B cell (primary cell): ENCODE measurements around the gene IMMP2L. TPM values are rescaled to one million over a fixed set of nuclear protein-coding genes. Genes with fewer than 3 reads are reported as not detected.

Experiments
- ATAC-seq: fragments of 200-7000 bp; cut with Tn5 transposase; one replicate; pipeline ENCODE4 v1.10.0; 2021; ENCODE audit warnings: low read depth, mild to moderate bottlenecking, moderate number of reproducible peaks, moderate library complexity
- CTCF ChIA-PET: fragments of 350-600 bp; sonication (Branson Sonifier 250); formaldehyde crosslinking; loops from one replicate; lab custom pipeline; 2021; ENCODE audit warnings: antibody characterized with exemption, inconsistent platforms; lab: Charles Lee
- POLR2A ChIA-PET: fragments of 350-600 bp; sonication (Branson Sonifier 250); formaldehyde crosslinking; loops from one replicate; lab custom pipeline; 2021; ENCODE audit warnings: antibody characterized with exemption; lab: Charles Lee
- DNase-seq: peaks from one replicate; pipeline ENCODE4 v3.0.0; 2013
- H2AFZ ChIP-seq: 2 replicates; pipeline ENCODE4 v1.6.1; 2012; ENCODE audit warnings: mild to moderate bottlenecking, low read depth, low read length; ENCODE audit not compliant: insufficient read depth, poor library complexity, severe bottlenecking
- H3K27ac ChIP-seq, 2 donors: 1 replicate in 1 of 2; 2 replicates in 1 of 2; pipeline ENCODE4 v1.5.1; 2012 to 2013; ENCODE audit warnings: low read length in 2 of 2, mild to moderate bottlenecking in 2 of 2, moderate library complexity in 1 of 2
- H3K27me3 ChIP-seq, 4 experiments: fragments of 200-600 bp in 1 of 4; sonication (generic) in 1 of 4; replicated peaks in 1 of 4; 1 replicate in 2 of 4; 2 replicates in 2 of 4; pipeline versions ENCODE4 v1.6.1 to v1.7.0; 2013 to 2016; ENCODE audit warnings: low read length in 3 of 4, mild to moderate bottlenecking in 2 of 4, mixed read lengths in 1 of 4, moderate library complexity in 1 of 4; ENCODE audit not compliant: insufficient read depth in 4 of 4, control insufficient read depth in 3 of 4; ENCODE audit errors: control extremely low read depth in 1 of 4
- H3K36me3 ChIP-seq, 2 experiments: replicated peaks in 1 of 2; 1 replicate in 1 of 2; 2 replicates in 1 of 2; pipeline versions ENCODE4 v1.6.1 to v1.7.1; 2013; ENCODE audit warnings: low read length in 1 of 2; ENCODE audit not compliant: insufficient read depth in 2 of 2, control insufficient read depth in 1 of 2; ENCODE audit errors: control extremely low read depth in 1 of 2, extremely low read depth in 1 of 2
- H3K4me1 ChIP-seq, 2 donors: fragments of 200-600 bp in 1 of 2; sonication (generic) in 1 of 2; 1 replicate in 1 of 2; 2 replicates in 1 of 2; pipeline versions ENCODE4 v1.5.1 to v1.6.1; 2013 to 2017; ENCODE audit warnings: low read length in 2 of 2; ENCODE audit not compliant: control insufficient read depth in 2 of 2, insufficient read depth in 2 of 2
- H3K4me2 ChIP-seq: replicated peaks from 2 replicates; pipeline ENCODE3; 2012; ENCODE audit warnings: mild to moderate bottlenecking, low read depth, low read length; ENCODE audit not compliant: poor library complexity, severe bottlenecking
- H3K4me3 ChIP-seq, 5 experiments: fragments of 200-600 bp in 1 of 5; sonication (generic) in 1 of 5; 1 replicate in 3 of 5; 2 replicates in 2 of 5; pipeline versions ENCODE4 v1.5.1 to v1.7.0; 2011 to 2016; ENCODE audit warnings: low read length in 4 of 5, mild to moderate bottlenecking in 4 of 5, low read depth in 2 of 5, control low read depth in 1 of 5, moderate library complexity in 1 of 5; ENCODE audit not compliant: insufficient read depth in 1 of 5; ENCODE audit errors: control extremely low read depth in 1 of 5, extremely low read depth in 1 of 5
- H3K79me2 ChIP-seq: fragments of 200-600 bp; sonication (generic); one replicate; pipeline ENCODE4 v1.6.0; 2016; ENCODE audit warnings: low read length; ENCODE audit not compliant: control insufficient read depth, insufficient read depth
- H3K9ac ChIP-seq: fragments of 200-600 bp; sonication (generic); 2 replicates; pipeline ENCODE4 v1.6.1; 2017; ENCODE audit warnings: mild to moderate bottlenecking, low read length, moderate library complexity
- H3K9me3 ChIP-seq, 3 donors: one replicate each; pipeline versions ENCODE4 v1.6.1 to v1.7.1; 2013; ENCODE audit warnings: low read length in 2 of 3; ENCODE audit not compliant: control insufficient read depth in 2 of 3, insufficient read depth in 1 of 3; ENCODE audit errors: control extremely low read depth in 1 of 3
- H4K20me1 ChIP-seq: 2 replicates; pipeline ENCODE4 v1.6.0; 2012; ENCODE audit warnings: mild to moderate bottlenecking, low read length; ENCODE audit not compliant: insufficient read depth, control insufficient read depth, poor library complexity, severe bottlenecking
- H3K27ac Mint-ChIP-seq: one replicate; pipeline ENCODE4 v1.8.0; 2021; ENCODE audit warnings: mixed read lengths
- H3K27me3 Mint-ChIP-seq: one replicate; pipeline ENCODE4 v1.8.0; 2021; ENCODE audit warnings: mixed read lengths
- H3K4me1 Mint-ChIP-seq: one replicate; pipeline ENCODE4 v1.8.0; 2021; ENCODE audit warnings: mixed read lengths
- H3K4me3 Mint-ChIP-seq: one replicate; pipeline ENCODE4 v1.8.0; 2021; ENCODE audit warnings: mixed read lengths
- H3K9me3 Mint-ChIP-seq: one replicate; pipeline ENCODE4 v1.8.0; 2022; ENCODE audit warnings: mixed read lengths; ENCODE audit not compliant: insufficient read depth
- EZH2 ChIP-seq: IDR thresholded peaks from 2 replicates; pipeline ENCODE4 v1.6.1; 2012; ENCODE audit warnings: borderline replicate concordance, low read depth, mild to moderate bottlenecking, moderate library complexity, low read length; ENCODE audit not compliant: insufficient read depth, poor library complexity, severe bottlenecking
- WGBS: methylation state at CpG from one replicate; pipeline ENCODE4 v1.1.5; 2013; ENCODE audit warnings: missing lambda C conversion rate; ENCODE audit not compliant: insufficient coverage; 5-methylcytosine and 5-hydroxymethylcytosine counted together
- intact Hi-C: fragments of 100-400 bp; cut with micrococcal nuclease; formaldehyde crosslinking; loops from one replicate; pipeline ENCODE4 v1.10.0; 2022
- polyA plus RNA-seq: library from polyadenylated mRNA; depleted of rRNA; stranded (reverse); fragments of >200 nt; gene quantifications from 2 replicates; pipeline ENCODE4 v1.2.3, GENCODE V29; 2012
- total RNA-seq, 2 donors: library from RNA; stranded (reverse); fragments of 120-200 nt in 1 of 2; gene quantifications; 1 replicate in 1 of 2; 2 replicates in 1 of 2; pipeline versions ENCODE4 v1.2.3 to v1.2.4, GENCODE V29; 2013 to 2022
- TF ChIP-seq, protein P1 (sequence below): fragments of 200-600 bp; IDR thresholded peaks from one replicate; pipeline ENCODE4 v1.8.0; 2022; ENCODE audit warnings: antibody characterized with exemption, mild to moderate bottlenecking

IMMP2L gene
- total and polyA plus RNA-seq, 2 donors (not counting 1 experiment from before 2014, with no cell fraction given), result 3.8 to 34.2 TPM

DNA sequence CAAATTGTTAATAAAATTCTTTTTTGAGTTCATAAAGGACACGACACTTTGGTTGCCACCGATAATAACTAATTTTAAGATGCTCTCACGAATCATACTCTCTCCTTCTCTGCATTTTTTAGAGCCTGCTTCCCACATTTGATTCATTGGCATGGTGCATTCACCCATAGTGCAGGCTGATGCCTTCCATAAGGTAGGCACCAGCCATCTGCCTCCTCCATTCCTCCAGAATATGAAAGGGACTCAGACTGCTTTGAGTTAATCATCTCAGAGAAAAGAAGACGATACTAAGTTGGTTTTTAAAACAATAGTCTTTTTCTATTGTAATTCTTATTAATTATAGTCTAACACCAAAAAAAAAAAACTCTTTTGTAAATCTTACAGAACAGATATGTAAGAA is 505.2 kb downstream of the IMMP2L start:
- Histone ChIP-seq H3K9me3 (no peaks in the 10 kb centered on the region), H3K4me2 (no peak overlapping the region), H3K27ac (no peak overlapping the region), H3K9ac (no peak overlapping the region), H3K4me3 (no peak overlapping the region), H3K36me3 (no peaks in the 10 kb centered on the region), H3K4me1 (peaks cover 0 to 4% of the 10 kb centered on the region in 2 donors), H3K79me2 (no peaks in the 10 kb centered on the region), H4K20me1 (no peaks in the 10 kb centered on the region), H3K27me3 (no peaks in the 10 kb centered on the region), H2AFZ (no peak overlapping the region)
- ATAC-seq (no peak), DNase-seq (no peak)
- no peak overlapping the region for H3K4me3 Mint-ChIP-seq
- CTCF ChIA-PET, result no interaction called here
- H3K4me1 Mint-ChIP-seq, result no peaks in the 10 kb centered on the region
- POLR2A ChIA-PET, result no interaction called here
- intact Hi-C loops, result no loop called here
- no peaks in the 10 kb centered on the region for H3K9me3 Mint-ChIP-seq
- H3K27ac Mint-ChIP-seq, result no peak overlapping the region
- WGBS, result 100% methylated on average over 1 of the region's 4 CpGs
- no peaks in the 10 kb centered on the region for H3K27me3 Mint-ChIP-seq
- TF ChIP-seq EZH2, result no peak
- TF ChIP-seq, protein P1, sequence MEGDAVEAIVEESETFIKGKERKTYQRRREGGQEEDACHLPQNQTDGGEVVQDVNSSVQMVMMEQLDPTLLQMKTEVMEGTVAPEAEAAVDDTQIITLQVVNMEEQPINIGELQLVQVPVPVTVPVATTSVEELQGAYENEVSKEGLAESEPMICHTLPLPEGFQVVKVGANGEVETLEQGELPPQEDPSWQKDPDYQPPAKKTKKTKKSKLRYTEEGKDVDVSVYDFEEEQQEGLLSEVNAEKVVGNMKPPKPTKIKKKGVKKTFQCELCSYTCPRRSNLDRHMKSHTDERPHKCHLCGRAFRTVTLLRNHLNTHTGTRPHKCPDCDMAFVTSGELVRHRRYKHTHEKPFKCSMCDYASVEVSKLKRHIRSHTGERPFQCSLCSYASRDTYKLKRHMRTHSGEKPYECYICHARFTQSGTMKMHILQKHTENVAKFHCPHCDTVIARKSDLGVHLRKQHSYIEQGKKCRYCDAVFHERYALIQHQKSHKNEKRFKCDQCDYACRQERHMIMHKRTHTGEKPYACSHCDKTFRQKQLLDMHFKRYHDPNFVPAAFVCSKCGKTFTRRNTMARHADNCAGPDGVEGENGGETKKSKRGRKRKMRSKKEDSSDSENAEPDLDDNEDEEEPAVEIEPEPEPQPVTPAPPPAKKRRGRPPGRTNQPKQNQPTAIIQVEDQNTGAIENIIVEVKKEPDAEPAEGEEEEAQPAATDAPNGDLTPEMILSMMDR, result no peak

DNA sequence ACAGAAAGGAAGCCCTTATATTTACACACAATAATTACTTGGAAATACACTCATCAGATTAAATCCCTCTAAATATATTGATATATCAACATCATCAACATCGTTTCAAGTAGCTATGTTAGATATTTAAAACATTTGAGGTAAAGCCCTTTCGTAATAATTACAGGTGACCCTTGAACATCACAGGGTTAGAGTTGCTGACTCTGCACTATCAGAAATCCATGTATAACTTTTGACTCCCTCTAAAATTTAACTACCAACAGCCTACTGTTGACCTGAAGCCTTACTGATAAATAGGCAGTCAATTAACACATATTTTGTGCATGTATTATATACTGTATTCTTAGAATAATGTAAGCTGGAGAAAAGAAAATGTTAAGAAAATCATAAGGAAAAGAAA is 505.9 kb downstream of the IMMP2L start:
- ATAC-seq (no peak), DNase-seq (no peak)
- no peaks in the 10 kb centered on the region for H3K79me2 ChIP-seq
- no peaks in the 10 kb centered on the region for H4K20me1 ChIP-seq
- H3K9me3 ChIP-seq, result no peaks in the 10 kb centered on the region
- no peak overlapping the region for H3K4me2 ChIP-seq
- ChIA-PET CTCF (no interaction called here), POLR2A (no interaction called here)
- TF ChIP-seq, protein P1, result no peak
- no peak for TF ChIP-seq EZH2
- no peaks in the 10 kb centered on the region for H3K27me3 ChIP-seq
- no peaks in the 10 kb centered on the region for H3K36me3 ChIP-seq
- H3K4me3 ChIP-seq, result no peak overlapping the region
- Mint-ChIP-seq H3K4me1 (no peaks in the 10 kb centered on the region), H3K9me3 (no peaks in the 10 kb centered on the region), H3K27ac (no peak overlapping the region), H3K4me3 (no peak overlapping the region), H3K27me3 (no peaks in the 10 kb centered on the region)
- intact Hi-C loops, result no loop called here
- H3K9ac ChIP-seq, result no peak overlapping the region
- H2AFZ ChIP-seq, result no peak overlapping the region
- no peak overlapping the region for H3K27ac ChIP-seq
- H3K4me1 ChIP-seq, result peaks cover 0 to 4% of the 10 kb centered on the region in 2 donors
- WGBS, result no CpG with 5 or more reads among the region's 2 CpGs
